MCF 10A (cell line): ENCODE results near the gene HS2ST1. TPM values are rescaled to one million over a fixed set of nuclear protein-coding genes. Genes with fewer than 3 reads are reported as not detected.

ENCODE experiments used
- BruUV-seq: library from RNA; stranded (reverse); fragments of 400-500 nt; replicated peaks from 2 replicates; lab custom pipeline; 2021; lab: Mats Ljungman, UMichigan
- CTCF ChIA-PET: fragments of 300-600 bp; sonication (Branson Sonifier 250); formaldehyde crosslinking; extraction: SDS; loops from one replicate; lab custom pipeline; 2021; ENCODE audit warnings: antibody characterized with exemption, inconsistent platforms; lab: Yijun Ruan, JAX
- POLR2A ChIA-PET: fragments of 300-600, 350-650 bp; sonication (Branson Sonifier 250); formaldehyde crosslinking; extraction: SDS; loops from one replicate; lab custom pipeline; 2020; ENCODE audit warnings: antibody characterized with exemption, inconsistent platforms; lab: Yijun Ruan, JAX
- DNase-seq: peaks from one replicate; pipeline ENCODE4 v3.0.0-alpha.2; 2018; ENCODE audit not compliant: unreplicated experiment
- H3K27ac Mint-ChIP-seq: one replicate; pipeline ENCODE4 v1.8.0; 2022; ENCODE audit warnings: mild to moderate bottlenecking, low read depth, mixed read lengths; ENCODE audit not compliant: unreplicated experiment
- H3K27me3 Mint-ChIP-seq: one replicate; pipeline ENCODE4 v1.8.0; 2022; ENCODE audit warnings: mixed read lengths; ENCODE audit not compliant: insufficient read depth, unreplicated experiment
- H3K36me3 Mint-ChIP-seq: one replicate; pipeline ENCODE4 v1.8.0; 2022; ENCODE audit warnings: mild to moderate bottlenecking, moderate library complexity, mixed read lengths; ENCODE audit not compliant: insufficient read depth, unreplicated experiment
- H3K4me1 Mint-ChIP-seq: one replicate; pipeline ENCODE4 v1.8.0; 2022; ENCODE audit warnings: mixed read lengths; ENCODE audit not compliant: insufficient read depth, unreplicated experiment
- H3K4me3 Mint-ChIP-seq: one replicate; pipeline ENCODE4 v1.8.0; 2022; ENCODE audit warnings: mild to moderate bottlenecking, moderate library complexity, mixed read lengths; ENCODE audit not compliant: unreplicated experiment
- H3K9me3 Mint-ChIP-seq: one replicate; pipeline ENCODE4 v1.8.0; 2022; ENCODE audit warnings: mixed read lengths; ENCODE audit not compliant: unreplicated experiment
- intact Hi-C: fragments of 100-400 bp; cut with micrococcal nuclease; formaldehyde crosslinking; loops from 2 replicates; pipeline ENCODE4 v1.14.1; 2022
- total RNA-seq: library from RNA; stranded (reverse); gene quantifications from 2 replicates; pipeline ENCODE4 v1.2.3, GENCODE V29; 2022
- TF ChIP-seq, protein P1 (sequence below): fragments of 200-600 bp; IDR thresholded peaks from one replicate; pipeline ENCODE4 v1.8.0; 2022; ENCODE audit warnings: antibody characterized with exemption, mild to moderate bottlenecking; ENCODE audit not compliant: unreplicated experiment

The HS2ST1 gene
- total RNA-seq, 1 experiment from 2014 or later = 20.4 TPM

DNA sequence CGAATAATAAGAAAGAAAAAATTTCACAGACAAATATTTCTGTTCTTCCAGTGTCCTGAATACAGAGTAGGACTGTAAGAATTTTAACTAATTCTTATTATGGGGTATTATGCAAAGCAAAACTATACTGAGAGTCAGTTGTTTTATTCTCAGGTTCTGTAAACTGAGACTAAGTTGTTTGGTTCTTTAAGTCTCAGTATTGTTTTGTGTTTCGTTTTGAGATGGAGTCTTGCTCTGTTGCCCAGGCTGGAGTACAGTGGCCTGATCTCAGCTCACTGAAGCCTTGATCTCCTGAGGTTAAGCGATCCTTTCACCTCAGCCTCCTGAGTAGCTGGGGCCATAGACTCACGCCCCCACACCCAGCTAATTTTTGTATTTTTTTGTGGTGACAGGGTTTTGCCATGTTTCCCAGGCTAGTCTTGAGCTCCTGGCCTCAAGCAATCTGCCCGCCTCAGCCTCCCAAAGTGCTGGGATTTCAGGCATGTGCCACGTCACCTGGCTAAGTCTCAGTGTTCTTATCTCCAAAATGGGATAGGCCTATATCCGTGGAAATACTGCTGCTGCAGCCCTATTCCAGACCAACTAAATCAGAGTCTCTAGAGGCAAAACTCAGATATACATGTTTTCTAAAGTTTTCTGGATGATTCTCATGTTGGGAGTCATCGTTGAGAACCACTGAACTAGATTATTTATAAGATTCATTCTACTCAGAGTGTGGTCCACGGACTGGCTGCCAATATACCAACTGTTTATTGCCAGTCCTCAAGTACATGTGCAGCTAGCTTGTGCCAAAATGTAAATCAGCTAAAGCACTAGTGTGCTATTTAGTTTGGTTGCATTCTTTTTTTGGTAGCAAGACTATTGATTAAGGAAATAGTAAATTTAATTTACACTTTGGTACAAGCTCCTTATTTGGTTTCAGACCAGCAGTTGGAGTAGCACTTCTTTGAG lies 116.6 kb downstream of the HS2ST1 start:
- intact Hi-C loops = no loop called here
- Mint-ChIP-seq H3K27ac (no peak overlapping the region), H3K36me3 (no peaks in the 10 kb centered on the region), H3K4me1 (peaks cover 4% of the 10 kb centered on the region), H3K4me3 (no peak overlapping the region), H3K27me3 (no peaks in the 10 kb centered on the region), H3K9me3 (no peaks in the 10 kb centered on the region)
- DNase-seq = no peak
- CTCF ChIA-PET = no interaction called here
- BruUV-seq = no TSS peak
- TF ChIP-seq, protein P1, sequence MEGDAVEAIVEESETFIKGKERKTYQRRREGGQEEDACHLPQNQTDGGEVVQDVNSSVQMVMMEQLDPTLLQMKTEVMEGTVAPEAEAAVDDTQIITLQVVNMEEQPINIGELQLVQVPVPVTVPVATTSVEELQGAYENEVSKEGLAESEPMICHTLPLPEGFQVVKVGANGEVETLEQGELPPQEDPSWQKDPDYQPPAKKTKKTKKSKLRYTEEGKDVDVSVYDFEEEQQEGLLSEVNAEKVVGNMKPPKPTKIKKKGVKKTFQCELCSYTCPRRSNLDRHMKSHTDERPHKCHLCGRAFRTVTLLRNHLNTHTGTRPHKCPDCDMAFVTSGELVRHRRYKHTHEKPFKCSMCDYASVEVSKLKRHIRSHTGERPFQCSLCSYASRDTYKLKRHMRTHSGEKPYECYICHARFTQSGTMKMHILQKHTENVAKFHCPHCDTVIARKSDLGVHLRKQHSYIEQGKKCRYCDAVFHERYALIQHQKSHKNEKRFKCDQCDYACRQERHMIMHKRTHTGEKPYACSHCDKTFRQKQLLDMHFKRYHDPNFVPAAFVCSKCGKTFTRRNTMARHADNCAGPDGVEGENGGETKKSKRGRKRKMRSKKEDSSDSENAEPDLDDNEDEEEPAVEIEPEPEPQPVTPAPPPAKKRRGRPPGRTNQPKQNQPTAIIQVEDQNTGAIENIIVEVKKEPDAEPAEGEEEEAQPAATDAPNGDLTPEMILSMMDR = no peak
- POLR2A ChIA-PET = no interaction called here

DNA sequence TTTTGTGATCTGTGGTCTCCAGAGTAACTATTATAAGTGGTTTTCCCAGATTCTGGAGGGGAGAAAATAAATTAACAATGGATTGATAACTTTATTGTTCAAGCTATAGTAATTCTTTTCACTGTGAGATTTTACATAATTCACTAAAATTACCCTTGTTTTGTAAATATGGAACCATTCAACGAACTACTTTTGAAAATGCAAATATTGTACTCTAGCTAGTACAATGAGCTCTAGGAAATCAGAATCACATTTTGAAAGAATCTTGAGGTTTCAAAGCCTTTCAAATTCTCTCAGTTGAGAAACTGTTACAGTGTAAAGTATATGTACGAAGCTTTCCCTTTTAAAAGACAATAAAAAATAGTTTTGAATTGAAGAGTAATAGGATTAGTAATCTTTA lies 119.9 kb downstream of the HS2ST1 start:
- BruUV-seq = no TSS peak
- no peak overlapping the region for H3K4me3 Mint-ChIP-seq
- H3K27ac Mint-ChIP-seq = no peak overlapping the region
- no peak for DNase-seq
- intact Hi-C loops = no loop called here
- H3K9me3 Mint-ChIP-seq = no peaks in the 10 kb centered on the region
- no peaks in the 10 kb centered on the region for H3K36me3 Mint-ChIP-seq
- TF ChIP-seq, protein P1 = no peak
- ChIA-PET POLR2A (no interaction called here), CTCF (interaction anchor here (0.5 kb wide), 1 partner anchor 58 kb away, joined by 3 read pairs; no protein-coding TSS in a partner anchor)
- no peaks in the 10 kb centered on the region for H3K27me3 Mint-ChIP-seq
- H3K4me1 Mint-ChIP-seq = no peaks in the 10 kb centered on the region

- BruUV-seq = no TSS peak
- H3K4me1 Mint-ChIP-seq = no peaks in the 10 kb centered on the region
- no peaks in the 10 kb centered on the region for H3K27me3 Mint-ChIP-seq
- H3K36me3 Mint-ChIP-seq = no peaks in the 10 kb centered on the region
- POLR2A ChIA-PET = no interaction called here
- TF ChIP-seq, protein P1 = no peak
- CTCF ChIA-PET = no interaction called here
- no peak overlapping the region for H3K27ac Mint-ChIP-seq
- H3K9me3 Mint-ChIP-seq = no peaks in the 10 kb centered on the region
- no peak for DNase-seq
- no peak overlapping the region for H3K4me3 Mint-ChIP-seq
- intact Hi-C loops = no loop called here
Observed at GRCh38 chr1:87039096-87039495, 124.7 kb downstream of the HS2ST1 start.

GRCh38 chr1:87042111-87042811 lies 127.8 kb downstream of the HS2ST1 start:
- TF ChIP-seq, protein P1 = no peak
- Mint-ChIP-seq H3K27ac (no peak overlapping the region), H3K4me3 (no peak overlapping the region), H3K9me3 (no peaks in the 10 kb centered on the region), H3K36me3 (peaks cover 6% of the 10 kb centered on the region), H3K4me1 (no peaks in the 10 kb centered on the region), H3K27me3 (no peaks in the 10 kb centered on the region)
- intact Hi-C loops = no loop called here
- ChIA-PET POLR2A (no interaction called here), CTCF (interaction anchor here (0.6 kb wide), 1 partner anchor 77 kb away, joined by 3 read pairs; no protein-coding TSS in a partner anchor)
- BruUV-seq = no TSS peak
- no peak for DNase-seq
